Fibroblast of lung (primary cell): ENCODE measurements around the gene COL25A1.

Source experiments
- EZH2 ChIP-seq: IDR thresholded peaks from 2 replicates; pipeline ENCODE4 v1.5.1; 2012; ENCODE audit warnings: low read length, control low read depth, mild to moderate bottlenecking; ENCODE audit errors: missing control alignments
- TF ChIP-seq, protein P1 (sequence below), 2 donors: IDR thresholded peaks in 1 of 2; conservative IDR thresholded peaks in 1 of 2; 1 replicate in 1 of 2; 2 replicates in 1 of 2; pipeline ENCODE4 v1.5.1; 2011 to 2012; ENCODE audit warnings: low read length in 2 of 2, control low read depth in 1 of 2, inconsistent platforms in 1 of 2, low read depth in 1 of 2, mild to moderate bottlenecking in 1 of 2

DNA sequence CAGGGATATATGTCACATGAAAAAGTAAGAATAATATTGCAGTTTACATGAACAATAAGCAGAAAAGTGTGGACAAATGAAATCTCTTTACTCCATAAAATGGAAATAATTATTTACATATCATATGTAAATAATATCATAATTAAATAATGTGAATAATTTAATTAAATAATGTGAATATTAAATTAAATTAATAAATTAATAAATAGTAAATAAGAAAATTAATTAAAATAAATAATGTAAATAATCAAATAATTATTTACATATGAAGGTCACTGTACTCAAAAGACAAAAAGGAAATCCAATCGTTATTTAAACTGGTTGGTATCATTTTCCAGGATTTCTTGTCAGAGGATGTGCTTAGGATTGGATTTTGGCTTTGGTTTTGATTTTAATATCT is 338.5 kb downstream of the COL25A1 start:
- TF ChIP-seq, protein P1, sequence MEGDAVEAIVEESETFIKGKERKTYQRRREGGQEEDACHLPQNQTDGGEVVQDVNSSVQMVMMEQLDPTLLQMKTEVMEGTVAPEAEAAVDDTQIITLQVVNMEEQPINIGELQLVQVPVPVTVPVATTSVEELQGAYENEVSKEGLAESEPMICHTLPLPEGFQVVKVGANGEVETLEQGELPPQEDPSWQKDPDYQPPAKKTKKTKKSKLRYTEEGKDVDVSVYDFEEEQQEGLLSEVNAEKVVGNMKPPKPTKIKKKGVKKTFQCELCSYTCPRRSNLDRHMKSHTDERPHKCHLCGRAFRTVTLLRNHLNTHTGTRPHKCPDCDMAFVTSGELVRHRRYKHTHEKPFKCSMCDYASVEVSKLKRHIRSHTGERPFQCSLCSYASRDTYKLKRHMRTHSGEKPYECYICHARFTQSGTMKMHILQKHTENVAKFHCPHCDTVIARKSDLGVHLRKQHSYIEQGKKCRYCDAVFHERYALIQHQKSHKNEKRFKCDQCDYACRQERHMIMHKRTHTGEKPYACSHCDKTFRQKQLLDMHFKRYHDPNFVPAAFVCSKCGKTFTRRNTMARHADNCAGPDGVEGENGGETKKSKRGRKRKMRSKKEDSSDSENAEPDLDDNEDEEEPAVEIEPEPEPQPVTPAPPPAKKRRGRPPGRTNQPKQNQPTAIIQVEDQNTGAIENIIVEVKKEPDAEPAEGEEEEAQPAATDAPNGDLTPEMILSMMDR (conservative IDR thresholded peaks at IDR 0.05 in 1 of 2, IDR thresholded peaks at IDR 0.05 in 1 of 2; ENCODE audit: low read depth in 1 of 2, low read length in 2 of 2): no peak
- no peak for TF ChIP-seq EZH2
